Ishikawa (cell line): Measurements from ENCODE around the gene KIAA0825.

Source experiments
- EGR1 ChIP-seq: IDR thresholded peaks from 2 replicates; pipeline ENCODE4 v1.6.1; 2012
- EP300 ChIP-seq: IDR thresholded peaks from 2 replicates; pipeline ENCODE4 v1.6.1; 2012; ENCODE audit warnings: borderline replicate concordance
- NFIC ChIP-seq: IDR thresholded peaks from 2 replicates; pipeline ENCODE4 v1.6.1; 2012
- RAD21 ChIP-seq: IDR thresholded peaks from 2 replicates; pipeline ENCODE4 v1.6.1; 2012; ENCODE audit warnings: low read depth
- TAF1 ChIP-seq: IDR thresholded peaks from 2 replicates; pipeline ENCODE4 v1.6.1; 2012; ENCODE audit warnings: low read depth, mild to moderate bottlenecking
- TEAD4 ChIP-seq: IDR thresholded peaks from 2 replicates; pipeline ENCODE4 v1.6.1; 2012
- YY1 ChIP-seq: IDR thresholded peaks from 2 replicates; pipeline ENCODE4 v1.6.1; 2012; ENCODE audit warnings: low read depth
- ZBTB7A ChIP-seq: IDR thresholded peaks from 2 replicates; pipeline ENCODE4 v1.6.1; 2012; ENCODE audit warnings: low read depth
- TF ChIP-seq, protein P1 (sequence below): IDR thresholded peaks from 2 replicates; pipeline ENCODE4 v1.6.1; 2012; ENCODE audit warnings: low read depth, mild to moderate bottlenecking
- TF ChIP-seq, protein P2 (sequence below): IDR thresholded peaks from 2 replicates; pipeline ENCODE4 v1.6.1; 2012

DNA sequence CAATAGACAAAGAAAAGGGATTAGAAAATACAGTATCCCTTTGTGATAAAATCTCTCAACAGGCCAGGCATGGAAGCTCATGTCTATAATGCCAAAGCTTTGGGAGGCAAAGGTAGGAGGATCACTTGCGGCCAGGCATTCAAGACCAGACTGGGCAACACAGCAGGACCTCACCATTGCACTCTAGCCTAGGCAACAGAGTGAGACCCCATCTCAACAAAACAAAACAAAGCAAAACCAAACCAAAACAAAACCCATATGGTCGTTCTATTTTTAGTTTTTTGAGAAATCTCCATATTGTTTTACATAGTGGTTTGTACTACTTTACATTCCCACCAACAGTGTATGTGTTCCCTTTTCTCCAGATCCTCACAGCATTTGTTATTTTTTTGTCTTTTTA, 193.0 kb downstream of the KIAA0825 start:
- TF ChIP-seq NFIC = no peak
- TF ChIP-seq, protein P1, sequence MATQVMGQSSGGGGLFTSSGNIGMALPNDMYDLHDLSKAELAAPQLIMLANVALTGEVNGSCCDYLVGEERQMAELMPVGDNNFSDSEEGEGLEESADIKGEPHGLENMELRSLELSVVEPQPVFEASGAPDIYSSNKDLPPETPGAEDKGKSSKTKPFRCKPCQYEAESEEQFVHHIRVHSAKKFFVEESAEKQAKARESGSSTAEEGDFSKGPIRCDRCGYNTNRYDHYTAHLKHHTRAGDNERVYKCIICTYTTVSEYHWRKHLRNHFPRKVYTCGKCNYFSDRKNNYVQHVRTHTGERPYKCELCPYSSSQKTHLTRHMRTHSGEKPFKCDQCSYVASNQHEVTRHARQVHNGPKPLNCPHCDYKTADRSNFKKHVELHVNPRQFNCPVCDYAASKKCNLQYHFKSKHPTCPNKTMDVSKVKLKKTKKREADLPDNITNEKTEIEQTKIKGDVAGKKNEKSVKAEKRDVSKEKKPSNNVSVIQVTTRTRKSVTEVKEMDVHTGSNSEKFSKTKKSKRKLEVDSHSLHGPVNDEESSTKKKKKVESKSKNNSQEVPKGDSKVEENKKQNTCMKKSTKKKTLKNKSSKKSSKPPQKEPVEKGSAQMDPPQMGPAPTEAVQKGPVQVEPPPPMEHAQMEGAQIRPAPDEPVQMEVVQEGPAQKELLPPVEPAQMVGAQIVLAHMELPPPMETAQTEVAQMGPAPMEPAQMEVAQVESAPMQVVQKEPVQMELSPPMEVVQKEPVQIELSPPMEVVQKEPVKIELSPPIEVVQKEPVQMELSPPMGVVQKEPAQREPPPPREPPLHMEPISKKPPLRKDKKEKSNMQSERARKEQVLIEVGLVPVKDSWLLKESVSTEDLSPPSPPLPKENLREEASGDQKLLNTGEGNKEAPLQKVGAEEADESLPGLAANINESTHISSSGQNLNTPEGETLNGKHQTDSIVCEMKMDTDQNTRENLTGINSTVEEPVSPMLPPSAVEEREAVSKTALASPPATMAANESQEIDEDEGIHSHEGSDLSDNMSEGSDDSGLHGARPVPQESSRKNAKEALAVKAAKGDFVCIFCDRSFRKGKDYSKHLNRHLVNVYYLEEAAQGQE = no peak
- no peak for TF ChIP-seq TAF1
- TF ChIP-seq EP300 = no peak
- TF ChIP-seq RAD21 = no peak
- TF ChIP-seq, protein P2, sequence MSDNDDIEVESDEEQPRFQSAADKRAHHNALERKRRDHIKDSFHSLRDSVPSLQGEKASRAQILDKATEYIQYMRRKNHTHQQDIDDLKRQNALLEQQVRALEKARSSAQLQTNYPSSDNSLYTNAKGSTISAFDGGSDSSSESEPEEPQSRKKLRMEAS = no peak
- TF ChIP-seq ZBTB7A = no peak
- TF ChIP-seq EGR1 = no peak
- TF ChIP-seq TEAD4 = no peak
- no peak for TF ChIP-seq YY1
